ENCODE results near the gene RELN.

The RELN gene

GRCh38 chr7:103888603-103889153, 100.8 kb downstream of the RELN start:
- Histone ChIP-seq H3K4me3 (ENCODE audit: low read depth in 1 of 2, low read length in 1 of 2) (no peak overlapping the region), H3K4me1 (ENCODE audit: control insufficient read depth in 1 of 2, insufficient read depth in 1 of 2, low read depth in 1 of 2, low read length in 1 of 2) (no peaks in the 10 kb centered on the region), H3K27ac (no peak overlapping the region), H3K27me3 (no peaks in the 10 kb centered on the region), H3K36me3 (no peaks in the 10 kb centered on the region), H3K9me3 (no peaks in the 10 kb centered on the region)
- no peak for TF ChIP-seq CTCF (IDR thresholded peaks at IDR 0.05)

DNA sequence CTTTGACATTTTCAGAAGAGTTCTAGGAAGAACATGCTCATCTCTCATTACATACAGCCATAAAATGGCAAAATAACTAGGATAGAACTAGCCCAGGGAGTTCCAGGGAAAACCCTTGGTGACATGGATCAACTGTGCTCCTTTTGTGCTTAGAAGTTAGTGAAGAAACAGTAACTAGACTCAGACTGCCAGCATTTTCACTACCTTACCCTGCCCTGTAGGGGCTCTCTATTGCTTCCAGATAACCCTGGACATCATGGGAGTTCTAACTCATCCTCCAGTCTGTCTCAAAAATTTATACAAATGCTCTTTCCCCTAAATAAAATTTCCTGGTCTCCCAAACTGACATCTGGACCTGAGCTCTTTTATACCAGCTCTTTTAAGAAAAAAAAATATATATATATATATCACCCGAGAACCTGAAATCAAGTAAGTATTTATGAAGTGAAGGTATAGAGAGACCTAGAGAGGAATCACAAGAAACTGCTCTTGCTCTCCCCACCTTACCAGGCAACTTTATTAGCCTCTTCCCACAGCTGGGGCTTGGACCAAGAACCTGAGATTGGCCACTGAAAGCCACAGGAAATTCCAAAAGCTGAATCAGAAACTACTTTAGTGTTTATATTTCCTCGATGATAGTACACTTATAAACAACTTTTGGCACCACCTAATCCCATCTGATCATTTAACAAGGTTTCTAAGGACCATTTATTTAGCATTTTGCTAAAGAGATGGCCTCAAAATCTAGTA, 101.4 kb downstream of the RELN start:
- Histone ChIP-seq H3K4me3 (ENCODE audit: low read depth in 1 of 2, low read length in 1 of 2) (no peak overlapping the region), H3K27ac (no peak overlapping the region), H3K27me3 (no peaks in the 10 kb centered on the region), H3K36me3 (no peaks in the 10 kb centered on the region), H3K9me3 (no peaks in the 10 kb centered on the region), H3K4me1 (ENCODE audit: control insufficient read depth in 1 of 2, insufficient read depth in 1 of 2, low read depth in 1 of 2, low read length in 1 of 2) (no peaks in the 10 kb centered on the region)
- no peak for TF ChIP-seq CTCF (IDR thresholded peaks at IDR 0.05)

DNA sequence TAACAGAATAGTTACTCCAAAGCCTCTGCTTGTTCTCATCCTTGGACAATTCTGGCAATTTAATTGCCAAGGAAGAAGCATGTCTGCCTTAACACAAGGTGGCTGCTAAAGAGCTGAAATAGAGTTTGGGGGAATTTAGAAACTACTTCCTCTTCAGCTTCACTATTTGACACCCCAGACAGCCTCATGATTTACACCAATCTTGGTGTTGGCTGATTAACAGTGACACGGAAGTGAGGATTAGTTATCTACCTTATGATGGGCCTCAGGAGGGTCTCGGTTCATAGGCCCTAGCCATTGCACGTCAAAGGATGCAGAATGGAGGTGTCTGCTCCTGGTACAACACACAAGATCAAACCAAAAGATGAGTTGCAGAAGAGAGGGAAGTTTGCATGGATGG, 102.4 kb downstream of the RELN start:
- Histone ChIP-seq H3K27me3 (no peaks in the 10 kb centered on the region), H3K4me3 (ENCODE audit: low read depth in 1 of 2, low read length in 1 of 2) (no peak overlapping the region), H3K9me3 (no peaks in the 10 kb centered on the region), H3K36me3 (no peaks in the 10 kb centered on the region), H3K27ac (no peak overlapping the region), H3K4me1 (ENCODE audit: control insufficient read depth in 1 of 2, insufficient read depth in 1 of 2, low read depth in 1 of 2, low read length in 1 of 2) (no peaks in the 10 kb centered on the region)
- no peak for TF ChIP-seq CTCF (IDR thresholded peaks at IDR 0.05)

GRCh38 chr7:103879928-103880600, 109.4 kb downstream of the RELN start:
- TF ChIP-seq CTCF (IDR thresholded peaks at IDR 0.05) = no peak
- Histone ChIP-seq H3K36me3 (no peaks in the 10 kb centered on the region), H3K27ac (no peak overlapping the region), H3K9me3 (no peaks in the 10 kb centered on the region), H3K4me1 (ENCODE audit: control insufficient read depth in 1 of 2, insufficient read depth in 1 of 2, low read depth in 1 of 2, low read length in 1 of 2) (no peaks in the 10 kb centered on the region), H3K4me3 (ENCODE audit: low read depth in 1 of 2, low read length in 1 of 2) (no peak overlapping the region), H3K27me3 (no peaks in the 10 kb centered on the region)

DNA sequence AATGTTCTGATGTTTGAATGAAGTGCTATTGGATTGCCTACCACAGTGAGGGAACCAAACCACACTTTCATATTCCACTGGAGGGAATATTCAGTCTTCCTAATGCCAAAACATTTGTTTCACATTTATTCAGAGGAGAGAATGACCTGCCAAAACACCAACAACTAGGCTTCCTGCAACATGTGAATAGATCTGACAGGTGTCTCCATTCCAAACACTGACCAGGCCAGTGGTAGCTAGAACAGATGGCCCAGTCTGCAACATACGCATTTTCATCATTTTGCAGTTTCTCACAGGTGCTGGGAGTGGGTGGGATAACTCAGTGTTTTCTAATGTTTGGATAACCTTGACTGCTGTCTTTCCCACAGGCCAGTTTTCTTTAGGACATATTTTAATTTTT, 110.0 kb downstream of the RELN start:
- H3K4me3 ChIP-seq (ENCODE audit: low read depth in 1 of 2, low read length in 1 of 2) = no peak overlapping the region
- no peaks in the 10 kb centered on the region for H3K27me3 ChIP-seq
- no peak overlapping the region for H3K27ac ChIP-seq
- no peak for TF ChIP-seq CTCF (IDR thresholded peaks at IDR 0.05)
- H3K36me3 ChIP-seq = no peaks in the 10 kb centered on the region
- no peaks in the 10 kb centered on the region for H3K9me3 ChIP-seq
- no peaks in the 10 kb centered on the region for H3K4me1 ChIP-seq (ENCODE audit: control insufficient read depth in 1 of 2, insufficient read depth in 1 of 2, low read depth in 1 of 2, low read length in 1 of 2)

Data from neutrophil (primary cell).